Measurements from ENCODE around the gene DUS3L. TPM values are rescaled to one million over a fixed set of nuclear protein-coding genes. Genes with fewer than 3 reads are reported as not detected.

DUS3L gene
- total RNA-seq, 5 donors from 2014 or later (not counting 1 experiment from before 2014, with no cell fraction given): 69.9 to 153 (median 98.3) TPM

GRCh38 chr19:5832061-5832460 lies 41.1 kb upstream of the DUS3L start:
- Mint-ChIP-seq H3K27ac (no peak overlapping the region), H3K9me3 (no peaks in the 10 kb centered on the region)
- ATAC-seq (replicated peaks in 1 of 4): no peak

GRCh38 chr19:5831159-5831558 lies 40.2 kb upstream of the DUS3L start:
- H3K36me3 Mint-ChIP-seq: no peaks in the 10 kb centered on the region
- peaks cover 6 to 29% of the 10 kb centered on the region in 2 experiments for H3K4me1 ChIP-seq (ENCODE audit: control insufficient read depth in 1 of 2, extremely low read depth in 1 of 2, insufficient read depth in 2 of 2, low read length in 2 of 2)
- peaks cover 0 to 31% of the 10 kb centered on the region in 2 experiments for H3K27me3 ChIP-seq (replicated peaks in 1 of 2; ENCODE audit: control insufficient read depth in 2 of 2, extremely low read depth in 1 of 2, insufficient read depth in 2 of 2, low read length in 1 of 2)
- H3K9me3 Mint-ChIP-seq: no peaks in the 10 kb centered on the region
- ChIA-PET POLR2A (no interaction called here), CTCF (no interaction called here)
- H3K27ac ChIP-seq (ENCODE audit: low read length): no peak overlapping the region
- peaks cover 0 to 14% of the 10 kb centered on the region in 2 donors for H3K27me3 Mint-ChIP-seq
- peaks cover 14 to 17% (median 16%) of the 10 kb centered on the region in 3 donors for H3K4me1 Mint-ChIP-seq
- no peak overlapping the region for H3K4me3 ChIP-seq (ENCODE audit: control insufficient read depth in 1 of 2, extremely low read depth in 1 of 2, low read length in 1 of 2)
- H3K36me3 ChIP-seq (ENCODE audit: control insufficient read depth in 2 of 2, extremely low read depth in 1 of 2, insufficient read depth in 1 of 2, low read length in 1 of 2): no peaks in the 10 kb centered on the region
- WGBS (ENCODE audit: insufficient coverage): 70% methylated on average over 4 of the region's 9 CpGs
- no peak overlapping the region for H3K27ac Mint-ChIP-seq
- DNase-seq (no peak), ATAC-seq (replicated peaks in 1 of 4) (no peak)
- no peak overlapping the region for H3K4me3 Mint-ChIP-seq
- no peaks in the 10 kb centered on the region for H3K9me3 ChIP-seq

More at GRCh38 chr19:5832061-5832460, 41.1 kb upstream of the DUS3L start:
- H3K4me3 ChIP-seq (ENCODE audit: control insufficient read depth in 1 of 2, extremely low read depth in 1 of 2, low read length in 1 of 2): no peak overlapping the region
- no peaks in the 10 kb centered on the region for H3K36me3 ChIP-seq (ENCODE audit: control insufficient read depth in 2 of 2, extremely low read depth in 1 of 2, insufficient read depth in 1 of 2, low read length in 1 of 2)
- no peaks in the 10 kb centered on the region for H3K9me3 ChIP-seq
- H3K27ac ChIP-seq (ENCODE audit: low read length): no peak overlapping the region
- POLR2A ChIA-PET: no interaction called here
- peaks cover 0 to 31% of the 10 kb centered on the region in 2 experiments for H3K27me3 ChIP-seq (replicated peaks in 1 of 2; ENCODE audit: control insufficient read depth in 2 of 2, extremely low read depth in 1 of 2, insufficient read depth in 2 of 2, low read length in 1 of 2)
- peaks cover 6 to 21% of the 10 kb centered on the region in 2 experiments for H3K4me1 ChIP-seq (ENCODE audit: control insufficient read depth in 1 of 2, extremely low read depth in 1 of 2, insufficient read depth in 2 of 2, low read length in 2 of 2)
- Mint-ChIP-seq H3K4me3 (no peak overlapping the region), H3K4me1 (peaks cover 9 to 12% (median 10%) of the 10 kb centered on the region in 3 donors), H3K27me3 (peaks cover under 1 to 14% of the 10 kb centered on the region in 2 donors), H3K36me3 (no peaks in the 10 kb centered on the region)
- DNase-seq: no peak
- CTCF ChIA-PET: no interaction called here
- 97% methylated on average over 22 of the region's 22 CpGs for WGBS (ENCODE audit: insufficient coverage)

DNA sequence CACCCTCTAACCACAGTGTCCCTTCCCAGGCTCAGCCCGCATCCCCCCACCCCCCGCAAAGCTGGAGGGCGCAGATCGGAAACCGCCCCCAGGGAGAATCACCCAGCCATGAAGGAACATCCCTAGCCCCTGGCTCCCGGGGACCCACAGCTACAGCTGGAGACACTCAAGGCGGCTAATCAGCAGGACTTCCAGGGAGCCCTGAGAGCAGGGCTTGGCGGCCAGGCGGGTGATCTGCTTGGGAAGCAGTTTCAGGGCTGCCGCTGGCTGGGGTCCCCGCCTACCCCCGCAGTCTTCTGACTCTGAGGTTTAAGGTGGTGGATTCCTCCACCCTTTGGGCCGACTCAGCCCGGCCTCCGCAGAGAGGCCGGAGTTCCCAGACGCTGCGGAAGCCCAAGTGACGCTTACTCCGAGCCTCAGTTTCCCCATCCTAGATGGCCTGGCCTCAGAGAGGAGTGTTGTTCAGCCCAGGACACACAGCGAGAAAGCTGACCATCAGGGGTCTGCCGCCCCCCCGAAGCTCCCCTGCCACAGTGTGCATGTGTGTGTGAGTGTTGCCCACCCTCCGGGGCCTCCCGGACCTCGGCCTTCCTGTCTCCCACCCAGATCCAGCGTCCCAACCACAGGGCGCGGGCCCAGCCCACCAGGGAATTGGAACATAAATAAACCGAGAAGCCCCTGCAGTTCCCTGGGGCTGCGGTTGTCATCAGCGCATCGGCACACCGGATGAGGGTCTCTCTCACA lies 38.8 kb upstream of the DUS3L start:
- CTCF ChIA-PET: interaction anchor here in 1 of 2 donors (0.6 kb wide), 1 partner anchor 140 kb away, joined by 3 read pairs; no protein-coding TSS in a partner anchor
- no peaks in the 10 kb centered on the region for H3K36me3 Mint-ChIP-seq
- H3K9me3 Mint-ChIP-seq: no peaks in the 10 kb centered on the region
- no peaks in the 10 kb centered on the region for H3K36me3 ChIP-seq (ENCODE audit: control insufficient read depth in 2 of 2, extremely low read depth in 1 of 2, insufficient read depth in 1 of 2, low read length in 1 of 2)
- H3K27me3 ChIP-seq (replicated peaks in 1 of 2; ENCODE audit: control insufficient read depth in 2 of 2, extremely low read depth in 1 of 2, insufficient read depth in 2 of 2, low read length in 1 of 2): peaks cover 0 to 31% of the 10 kb centered on the region in 2 experiments
- peaks cover 0 to 14% of the 10 kb centered on the region in 2 donors for H3K27me3 Mint-ChIP-seq
- no peak overlapping the region for H3K4me3 ChIP-seq (ENCODE audit: control insufficient read depth in 1 of 2, extremely low read depth in 1 of 2, low read length in 1 of 2)
- no peaks in the 10 kb centered on the region for H3K9me3 ChIP-seq
- POLR2A ChIA-PET: interaction anchor here (0.5 to 0.9 kb wide), 3 partner anchors 17 to 75 kb away, joined by 3 to 5 read pairs (median 3); partner anchors contain the start of gene VMAC (in 1 of the 2)
- H3K27ac ChIP-seq (ENCODE audit: low read length): no peak overlapping the region
- ATAC-seq (replicated peaks in 1 of 4) (no peak), DNase-seq (no peak)
- H3K4me1 ChIP-seq (ENCODE audit: control insufficient read depth in 1 of 2, extremely low read depth in 1 of 2, insufficient read depth in 2 of 2, low read length in 2 of 2): peaks cover 6 to 29% of the 10 kb centered on the region in 2 experiments
- WGBS (ENCODE audit: insufficient coverage): 68% methylated on average over 23 of the region's 34 CpGs
- H3K27ac Mint-ChIP-seq: peak overlapping the region in 1 of 2 donors; percentile 34
- H3K4me1 Mint-ChIP-seq: peaks cover 14 to 17% (median 17%) of the 10 kb centered on the region in 3 donors
- peak overlapping the region; percentile 21 to 62 (median 51) for H3K4me3 Mint-ChIP-seq

GRCh38 chr19:5828661-5829566 lies 38.0 kb upstream of the DUS3L start:
- Mint-ChIP-seq H3K36me3 (no peaks in the 10 kb centered on the region), H3K27ac (peak overlapping the region; percentile 93 to 100), H3K4me1 (peaks cover 14 to 17% (median 17%) of the 10 kb centered on the region in 3 donors), H3K9me3 (no peaks in the 10 kb centered on the region), H3K4me3 (peak overlapping the region; percentile 96 to 99 (median 96)), H3K27me3 (peaks cover 0 to 12% of the 10 kb centered on the region in 2 donors)
- peaks cover 6 to 29% of the 10 kb centered on the region in 2 experiments for H3K4me1 ChIP-seq (ENCODE audit: control insufficient read depth in 1 of 2, extremely low read depth in 1 of 2, insufficient read depth in 2 of 2, low read length in 2 of 2)
- peak in 7 of 35 experiments; percentile 16 to 28 (median 20) for DNase-seq
- peak overlapping the region; percentile 80 for H3K27ac ChIP-seq (ENCODE audit: low read length)
- ChIA-PET CTCF (interaction anchor here (0.5 to 1.9 kb wide), 8 partner anchors 18 to 1159 kb away, joined by 3 to 17 read pairs (median 3); partner anchors contain the start of genes DUS3L (in 1 of the 2) and MYDGF (in 1 of the 2)), POLR2A (interaction anchor here (0.6 to 0.9 kb wide), 2 partner anchors 32 to 76 kb away, joined by 3 to 5 read pairs; partner anchors contain the start of gene VMAC (in 1 of the 2))
- peaks cover 0 to 31% of the 10 kb centered on the region in 2 experiments for H3K27me3 ChIP-seq (replicated peaks in 1 of 2; ENCODE audit: control insufficient read depth in 2 of 2, extremely low read depth in 1 of 2, insufficient read depth in 2 of 2, low read length in 1 of 2)
- H3K4me3 ChIP-seq (ENCODE audit: control insufficient read depth in 1 of 2, extremely low read depth in 1 of 2, low read length in 1 of 2): peak overlapping the region; percentile 78 to 80
- 6% methylated on average over 28 of the region's 47 CpGs for WGBS (ENCODE audit: insufficient coverage)
- H3K36me3 ChIP-seq (ENCODE audit: control insufficient read depth in 2 of 2, extremely low read depth in 1 of 2, insufficient read depth in 1 of 2, low read length in 1 of 2): no peaks in the 10 kb centered on the region
- no peaks in the 10 kb centered on the region for H3K9me3 ChIP-seq
- ATAC-seq (replicated peaks in 1 of 4): no peak

- Mint-ChIP-seq H3K27me3 (peaks cover 0 to 9% of the 10 kb centered on the region in 2 donors), H3K36me3 (no peaks in the 10 kb centered on the region), H3K4me1 (peaks cover 14 to 17% (median 17%) of the 10 kb centered on the region in 3 donors), H3K27ac (peak overlapping the region; percentile 93 to 100), H3K9me3 (no peaks in the 10 kb centered on the region), H3K4me3 (peak overlapping the region; percentile 96 to 99 (median 96))
- Histone ChIP-seq H3K4me1 (ENCODE audit: control insufficient read depth in 1 of 2, extremely low read depth in 1 of 2, insufficient read depth in 2 of 2, low read length in 2 of 2) (peaks cover 6 to 29% of the 10 kb centered on the region in 2 experiments), H3K27ac (ENCODE audit: low read length) (peak overlapping the region; percentile 80), H3K9me3 (no peaks in the 10 kb centered on the region), H3K36me3 (ENCODE audit: control insufficient read depth in 2 of 2, extremely low read depth in 1 of 2, insufficient read depth in 1 of 2, low read length in 1 of 2) (no peaks in the 10 kb centered on the region), H3K4me3 (ENCODE audit: control insufficient read depth in 1 of 2, extremely low read depth in 1 of 2, low read length in 1 of 2) (peak overlapping the region; percentile 78 to 80), H3K27me3 (replicated peaks in 1 of 2; ENCODE audit: control insufficient read depth in 2 of 2, extremely low read depth in 1 of 2, insufficient read depth in 2 of 2, low read length in 1 of 2) (peaks cover 0 to 31% of the 10 kb centered on the region in 2 experiments)
- POLR2A ChIA-PET: interaction anchor here in 1 of 2 donors (0.6 kb wide), 1 partner anchor 281 kb away, joined by 4 read pairs; no protein-coding TSS in a partner anchor
- CTCF ChIA-PET: interaction anchor here (0.5 to 1.9 kb wide), 7 partner anchors 17 to 1158 kb away, joined by 3 to 17 read pairs (median 3); partner anchors contain the start of genes DUS3L (in 1 of the 2) and MYDGF (in 1 of the 2)
- ATAC-seq (replicated peaks in 1 of 4) (peak; percentile 77 to 84 (median 82)), DNase-seq (peak; percentile 80 to 97 (median 88))
- WGBS (ENCODE audit: insufficient coverage): under 1% methylated on average over 87 of the region's 91 CpGs
These were observed 37.1 kb upstream of the DUS3L start for GRCh38 chr19:5827891-5828660.

All from T-cell (primary cell).